OCI-LY1 (cell line): ENCODE data around the gene CTNND2.

Experiments
- H2AFZ ChIP-seq: fragments of 200-600 bp; sonication (generic), shearing (Covaris generic); 2 replicates; pipeline ENCODE4 v1.6.0; 2014; ENCODE audit warnings: antibody characterized with exemption, mild to moderate bottlenecking, low read length
- H3F3A ChIP-seq: fragments of 200-600 bp; sonication (generic), shearing (Covaris generic); 2 replicates; pipeline ENCODE4 v1.6.0; 2014; ENCODE audit warnings: mild to moderate bottlenecking, antibody characterized with exemption, low read length, moderate library complexity; ENCODE audit not compliant: insufficient read depth
- H3K27ac ChIP-seq: fragments of 200-600 bp; sonication (generic); 2 replicates; pipeline ENCODE4 v1.5.1; 2014; ENCODE audit warnings: low read length, mixed run types, mild to moderate bottlenecking, low read depth; ENCODE audit not compliant: poor library complexity, severe bottlenecking
- H3K27me3 ChIP-seq: fragments of 200-600 bp; sonication (generic); 2 replicates; pipeline ENCODE4 v1.6.0; 2014; ENCODE audit warnings: antibody characterized with exemption, mild to moderate bottlenecking, low read length, moderate library complexity; ENCODE audit not compliant: insufficient read depth
- H3K36me3 ChIP-seq: fragments of 200-600 bp; sonication (generic); 2 replicates; pipeline ENCODE4 v1.6.1; 2014; ENCODE audit warnings: mild to moderate bottlenecking, antibody characterized with exemption, low read length, moderate library complexity, mixed read lengths; ENCODE audit not compliant: insufficient read depth
- H3K4me1 ChIP-seq: fragments of 200-600 bp; sonication (generic); 2 replicates; pipeline ENCODE4 v1.5.1; 2014; ENCODE audit warnings: mild to moderate bottlenecking, low read length, moderate library complexity; ENCODE audit not compliant: insufficient read depth, severe bottlenecking
- H3K4me2 ChIP-seq: fragments of 200-600 bp; sonication (generic), shearing (Covaris generic); 2 replicates; pipeline ENCODE4 v1.6.1; 2014; ENCODE audit warnings: low read length
- H3K4me3 ChIP-seq: fragments of 200-600 bp; sonication (generic); 2 replicates; pipeline ENCODE4 v1.5.1; 2014; ENCODE audit warnings: low read length, low read depth, mild to moderate bottlenecking, mixed read lengths; ENCODE audit not compliant: poor library complexity, severe bottlenecking
- H3K79me2 ChIP-seq: fragments of 200-600 bp; shearing (Covaris generic); 2 replicates; pipeline ENCODE4 v1.6.1; 2016; ENCODE audit warnings: mixed run types, low read length, mixed read lengths; ENCODE audit not compliant: insufficient read depth
- H3K9ac ChIP-seq: fragments of 200-600 bp; sonication (generic), shearing (Covaris generic); 2 replicates; pipeline ENCODE4 v1.6.1; 2014; ENCODE audit warnings: mild to moderate bottlenecking, low read length, mixed read lengths
- H3K9me2 ChIP-seq: fragments of 200-600 bp; sonication (generic), shearing (Covaris generic); 2 replicates; pipeline ENCODE4 v1.6.1; 2014; ENCODE audit warnings: low read depth, mild to moderate bottlenecking, low read length, mixed read lengths
- H3K9me3 ChIP-seq: fragments of 200-600 bp; shearing (Covaris generic); 2 replicates; pipeline ENCODE4 v1.6.1; 2014; ENCODE audit warnings: low read length, mixed read lengths
- H4K20me1 ChIP-seq: fragments of 200-600 bp; sonication (generic), shearing (Covaris generic); 2 replicates; pipeline ENCODE4 v1.6.0; 2016; ENCODE audit warnings: mild to moderate bottlenecking, low read length; ENCODE audit not compliant: insufficient read depth
- EZH2 ChIP-seq: fragments of 200-600 bp; sonication (generic), shearing (Covaris generic); IDR thresholded peaks from 2 replicates; pipeline ENCODE4 v1.8.0; 2017; ENCODE audit warnings: borderline replicate concordance, mixed run types, mild to moderate bottlenecking, antibody characterized with exemption, low read length, moderate library complexity, mixed read lengths
- TF ChIP-seq, protein P1 (sequence below): fragments of 200-600 bp; sonication (generic), shearing (Covaris generic); IDR thresholded peaks from 2 replicates; pipeline ENCODE4 v1.5.1; 2017; ENCODE audit warnings: mild to moderate bottlenecking, antibody characterized with exemption, low read length, moderate library complexity, mixed read lengths

The CTNND2 gene

GRCh38 chr5:11642438-11642837 lies 261.8 kb downstream of the CTNND2 start:
- Histone ChIP-seq H3K4me2 (no peak overlapping the region), H3F3A (no peaks in the 10 kb centered on the region)
- TF ChIP-seq, protein P1, sequence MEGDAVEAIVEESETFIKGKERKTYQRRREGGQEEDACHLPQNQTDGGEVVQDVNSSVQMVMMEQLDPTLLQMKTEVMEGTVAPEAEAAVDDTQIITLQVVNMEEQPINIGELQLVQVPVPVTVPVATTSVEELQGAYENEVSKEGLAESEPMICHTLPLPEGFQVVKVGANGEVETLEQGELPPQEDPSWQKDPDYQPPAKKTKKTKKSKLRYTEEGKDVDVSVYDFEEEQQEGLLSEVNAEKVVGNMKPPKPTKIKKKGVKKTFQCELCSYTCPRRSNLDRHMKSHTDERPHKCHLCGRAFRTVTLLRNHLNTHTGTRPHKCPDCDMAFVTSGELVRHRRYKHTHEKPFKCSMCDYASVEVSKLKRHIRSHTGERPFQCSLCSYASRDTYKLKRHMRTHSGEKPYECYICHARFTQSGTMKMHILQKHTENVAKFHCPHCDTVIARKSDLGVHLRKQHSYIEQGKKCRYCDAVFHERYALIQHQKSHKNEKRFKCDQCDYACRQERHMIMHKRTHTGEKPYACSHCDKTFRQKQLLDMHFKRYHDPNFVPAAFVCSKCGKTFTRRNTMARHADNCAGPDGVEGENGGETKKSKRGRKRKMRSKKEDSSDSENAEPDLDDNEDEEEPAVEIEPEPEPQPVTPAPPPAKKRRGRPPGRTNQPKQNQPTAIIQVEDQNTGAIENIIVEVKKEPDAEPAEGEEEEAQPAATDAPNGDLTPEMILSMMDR, result no peak
- TF ChIP-seq EZH2, result no peak

GRCh38 chr5:11640158-11640873 lies 263.9 kb downstream of the CTNND2 start:
- Histone ChIP-seq H3K9ac (no peak overlapping the region), H3K79me2 (no peaks in the 10 kb centered on the region), H3K4me1 (no peaks in the 10 kb centered on the region), H3K4me3 (no peak overlapping the region), H3K27me3 (no peaks in the 10 kb centered on the region), H3K27ac (no peak overlapping the region), H3F3A (no peaks in the 10 kb centered on the region), H3K4me2 (no peak overlapping the region), H2AFZ (no peak overlapping the region), H3K9me2 (no peaks in the 10 kb centered on the region), H3K36me3 (no peaks in the 10 kb centered on the region), H3K9me3 (no peaks in the 10 kb centered on the region), H4K20me1 (no peaks in the 10 kb centered on the region)
- TF ChIP-seq EZH2, result no peak
- TF ChIP-seq, protein P1, result no peak

More at GRCh38 chr5:11642438-11642837, 261.8 kb downstream of the CTNND2 start:
- no peaks in the 10 kb centered on the region for H3K27me3 ChIP-seq
- H3K36me3 ChIP-seq, result no peaks in the 10 kb centered on the region
- no peaks in the 10 kb centered on the region for H3K4me1 ChIP-seq
- H4K20me1 ChIP-seq, result no peaks in the 10 kb centered on the region
- H3K9me3 ChIP-seq, result no peaks in the 10 kb centered on the region
- H3K27ac ChIP-seq, result no peak overlapping the region
- H3K4me3 ChIP-seq, result no peak overlapping the region
- H3K79me2 ChIP-seq, result no peaks in the 10 kb centered on the region
- no peak overlapping the region for H2AFZ ChIP-seq
- no peaks in the 10 kb centered on the region for H3K9me2 ChIP-seq
- H3K9ac ChIP-seq, result no peak overlapping the region

GRCh38 chr5:11622785-11623184 lies 281.5 kb downstream of the CTNND2 start:
- no peaks in the 10 kb centered on the region for H3K4me1 ChIP-seq
- H2AFZ ChIP-seq, result no peak overlapping the region
- H3K4me3 ChIP-seq, result no peak overlapping the region
- TF ChIP-seq, protein P1, result no peak
- no peak overlapping the region for H3K9ac ChIP-seq
- no peaks in the 10 kb centered on the region for H3K9me2 ChIP-seq
- no peaks in the 10 kb centered on the region for H3K27me3 ChIP-seq
- no peak overlapping the region for H3K27ac ChIP-seq
- no peaks in the 10 kb centered on the region for H3K79me2 ChIP-seq
- no peak overlapping the region for H3K4me2 ChIP-seq
- H4K20me1 ChIP-seq, result no peaks in the 10 kb centered on the region
- H3F3A ChIP-seq, result no peaks in the 10 kb centered on the region
- H3K9me3 ChIP-seq, result no peaks in the 10 kb centered on the region
- no peaks in the 10 kb centered on the region for H3K36me3 ChIP-seq
